IPS-11a (cell line): Measurements from ENCODE around the gene AQP5.

ENCODE experiments used
- H3K4me3 ChIP-seq: one replicate; pipeline ENCODE4 v1.5.1; 2013; ENCODE audit warnings: low read depth, low read length, control low read depth

Gene AQP5

GRCh38 chr12:49932023-49932422 is 29.6 kb upstream of the AQP5 start:
- no peak overlapping the region for H3K4me3 ChIP-seq

GRCh38 chr12:49932533-49933130 is 29.0 kb upstream of the AQP5 start:
- no peak overlapping the region for H3K4me3 ChIP-seq

- H3K4me3 ChIP-seq, result no peak overlapping the region
These were observed 27.9 kb upstream of the AQP5 start for GRCh38 chr12:49933796-49934195.

- H3K4me3 ChIP-seq, result no peak overlapping the region
These were observed 27.2 kb upstream of the AQP5 start for GRCh38 chr12:49934505-49934904.

GRCh38 chr12:49936925-49937324 is 24.7 kb upstream of the AQP5 start:
- no peak overlapping the region for H3K4me3 ChIP-seq

- no peak overlapping the region for H3K4me3 ChIP-seq
These were observed 23.9 kb upstream of the AQP5 start for GRCh38 chr12:49937639-49938300.

- no peak overlapping the region for H3K4me3 ChIP-seq
These were observed 22.4 kb upstream of the AQP5 start for GRCh38 chr12:49939307-49939706.

- no peak overlapping the region for H3K4me3 ChIP-seq
These were observed 22.0 kb upstream of the AQP5 start for GRCh38 chr12:49939707-49940106.

GRCh38 chr12:49941556-49942511 is 19.8 kb upstream of the AQP5 start:
- no peak overlapping the region for H3K4me3 ChIP-seq

GRCh38 chr12:49942512-49942893 is 19.2 kb upstream of the AQP5 start:
- H3K4me3 ChIP-seq, result no peak overlapping the region

- H3K4me3 ChIP-seq, result no peak overlapping the region
These were observed 18.6 kb upstream of the AQP5 start for GRCh38 chr12:49942921-49943624.

GRCh38 chr12:49943625-49943960 is 18.1 kb upstream of the AQP5 start:
- H3K4me3 ChIP-seq, result no peak overlapping the region

- no peak overlapping the region for H3K4me3 ChIP-seq
These were observed 17.6 kb upstream of the AQP5 start for GRCh38 chr12:49944046-49944445.

- no peak overlapping the region for H3K4me3 ChIP-seq
These were observed 17.0 kb upstream of the AQP5 start for GRCh38 chr12:49944718-49945117.

- no peak overlapping the region for H3K4me3 ChIP-seq
These were observed 16.1 kb upstream of the AQP5 start for GRCh38 chr12:49945394-49946080.

GRCh38 chr12:49946086-49946485 is 15.6 kb upstream of the AQP5 start:
- no peak overlapping the region for H3K4me3 ChIP-seq

GRCh38 chr12:49946497-49946896 is 15.2 kb upstream of the AQP5 start:
- no peak overlapping the region for H3K4me3 ChIP-seq

GRCh38 chr12:49947593-49948226 is 14.0 kb upstream of the AQP5 start:
- no peak overlapping the region for H3K4me3 ChIP-seq

- H3K4me3 ChIP-seq, result no peak overlapping the region
These were observed 12.5 kb upstream of the AQP5 start for GRCh38 chr12:49948866-49949845.
